ENCODE data around the gene MOB3B. TPM values are rescaled to one million over a fixed set of nuclear protein-coding genes. Genes with fewer than 3 reads are reported as not detected.

The MOB3B gene
- total and polyA plus RNA-seq, 2 of the 13 experiments (the other 11 are each of a cell fraction or from before 2014, with no cell fraction given), result 0.03 to 0.09 TPM

GRCh38 chr9:27310582-27310981, 219.0 kb downstream of the MOB3B start:
- no TSS peak for BruUV-seq (replicated peaks)
- intact Hi-C loops (cut with micrococcal nuclease; ENCODE audit: unreplicated experiment) (no loop called here), in situ Hi-C loops (cut with HindIII; ENCODE audit: extremely low pct_ligation_motif_present, low pct_unique_long_range_greater_than_20kb) (no loop called here)
- ChIA-PET POLR2A (no interaction called here), CTCF (ENCODE audit: low intra/inter-chr PET ratio, low total read pairs) (no interaction called here)
- Histone ChIP-seq H3K4me2 (ENCODE audit: low read depth, low read length) (no peak overlapping the region), H2AFZ (ENCODE audit: low read length) (no peak overlapping the region), H3K79me2 (ENCODE audit: insufficient read depth, low read length) (no peaks in the 10 kb centered on the region), H3K9ac (ENCODE audit: insufficient read depth, low read depth, low read length) (no peak overlapping the region), H3K27ac (ENCODE audit: extremely low read length, insufficient read depth, low read length) (no peak overlapping the region), H4K20me1 (ENCODE audit: insufficient read depth, low read length) (no peaks in the 10 kb centered on the region), H3K27me3 (ENCODE audit: control insufficient read depth in 1 of 2, insufficient read depth in 2 of 2, low read length in 2 of 2) (peaks cover 0 to 10% of the 10 kb centered on the region in 2 experiments; a peak in 1 of 5 replicates), H3K4me3 (replicated peaks in 1 of 3; ENCODE audit: insufficient read depth in 1 of 3, low read depth in 2 of 3, low read length in 3 of 3) (no peak overlapping the region), H3K9me3 (ENCODE audit: low read length) (no peaks in the 10 kb centered on the region), H3K4me1 (ENCODE audit: insufficient read depth, low read length) (no peaks in the 10 kb centered on the region), H3K36me3 (replicated peaks in 1 of 2; ENCODE audit: control insufficient read depth in 1 of 2, insufficient read depth in 2 of 2, low read length in 2 of 2) (no peaks in the 10 kb centered on the region)
- 10% methylated on average over 2 of the region's 2 CpGs for WGBS (ENCODE audit: low lambda C conversion rate)
- ATAC-seq (no peak), FAIRE-seq (no peak), DNase-seq (ENCODE audit: low spot score) (no peak)
- TF ChIP-seq ASH2L (IDR thresholded peaks at IDR 0.05; ENCODE audit: insufficient read length, low read depth, low read length) (no peak), ZFP36L2 (CRISPR knock-in tag; IDR thresholded peaks at IDR 0.05) (no peak), ZNF318 (CRISPR knock-in tag; IDR thresholded peaks at IDR 0.05) (no peak), ZNF224 (CRISPR knock-in tag; IDR thresholded peaks at IDR 0.05) (no peak), NFIC (IDR thresholded peaks at IDR 0.05; ENCODE audit: low read length) (no peak), NFAT5 (CRISPR knock-in tag; IDR thresholded peaks at IDR 0.05) (no peak), ZSCAN12 (CRISPR knock-in tag; IDR thresholded peaks at IDR 0.05) (no peak), MXD4 (CRISPR knock-in tag; IDR thresholded peaks at IDR 0.05) (no peak), ELF1 (CRISPR knock-in tag; IDR thresholded peaks at IDR 0.05) (no peak), CEBPB (IDR thresholded peaks at IDR 0.05; ENCODE audit: borderline replicate concordance, low read depth, low read length) (no peak), RARG (CRISPR knock-in tag; IDR thresholded peaks at IDR 0.05; ENCODE audit: low read depth) (no peak)

Measured in HepG2 (cell line).